ENCODE results near the gene ULK1.

Gene ULK1

DNA sequence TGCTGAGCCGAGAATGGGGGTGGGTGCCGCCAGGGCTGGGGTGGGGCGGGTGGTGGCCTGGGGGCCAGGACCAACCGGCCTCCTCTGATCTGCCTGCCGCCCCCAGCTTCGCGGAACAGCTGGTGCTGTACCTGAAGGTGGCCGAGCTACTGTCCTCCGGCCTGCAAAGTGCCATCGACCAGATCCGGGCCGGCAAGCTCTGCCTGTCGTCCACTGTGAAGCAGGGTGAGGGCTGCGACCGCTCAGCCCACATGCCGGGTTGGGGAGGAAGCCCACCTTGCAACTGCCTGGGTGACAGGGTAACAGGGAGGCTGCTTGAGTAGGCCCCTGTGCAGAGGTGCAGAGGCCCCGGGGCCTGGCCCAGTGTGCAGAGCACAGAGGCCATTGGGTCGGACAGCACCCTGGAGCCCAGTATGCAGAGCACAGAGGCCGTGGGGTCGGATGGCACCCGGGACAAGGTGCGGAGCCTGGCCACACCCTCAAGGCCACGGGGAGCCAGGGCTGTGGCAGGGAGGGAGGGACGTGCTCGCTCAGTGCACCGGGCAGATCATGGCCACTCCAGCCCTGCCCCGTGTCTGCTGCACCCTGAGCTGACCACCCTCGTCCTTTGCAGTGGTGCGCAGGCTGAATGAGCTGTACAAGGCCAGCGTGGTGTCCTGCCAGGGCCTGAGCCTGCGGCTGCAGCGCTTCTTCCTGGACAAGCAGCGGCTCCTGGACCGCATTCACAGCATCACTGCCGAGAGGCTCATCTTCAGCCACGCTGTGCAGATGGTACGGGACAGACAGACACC, 25.1 kb downstream of the ULK1 start:
- DNase-seq (ENCODE audit: low read depth in 3 of 3): no peak

- no peak for DNase-seq (ENCODE audit: low read depth in 3 of 3)
Observed at GRCh38 chr12:131920157-131920508, 25.7 kb downstream of the ULK1 start.

DNA sequence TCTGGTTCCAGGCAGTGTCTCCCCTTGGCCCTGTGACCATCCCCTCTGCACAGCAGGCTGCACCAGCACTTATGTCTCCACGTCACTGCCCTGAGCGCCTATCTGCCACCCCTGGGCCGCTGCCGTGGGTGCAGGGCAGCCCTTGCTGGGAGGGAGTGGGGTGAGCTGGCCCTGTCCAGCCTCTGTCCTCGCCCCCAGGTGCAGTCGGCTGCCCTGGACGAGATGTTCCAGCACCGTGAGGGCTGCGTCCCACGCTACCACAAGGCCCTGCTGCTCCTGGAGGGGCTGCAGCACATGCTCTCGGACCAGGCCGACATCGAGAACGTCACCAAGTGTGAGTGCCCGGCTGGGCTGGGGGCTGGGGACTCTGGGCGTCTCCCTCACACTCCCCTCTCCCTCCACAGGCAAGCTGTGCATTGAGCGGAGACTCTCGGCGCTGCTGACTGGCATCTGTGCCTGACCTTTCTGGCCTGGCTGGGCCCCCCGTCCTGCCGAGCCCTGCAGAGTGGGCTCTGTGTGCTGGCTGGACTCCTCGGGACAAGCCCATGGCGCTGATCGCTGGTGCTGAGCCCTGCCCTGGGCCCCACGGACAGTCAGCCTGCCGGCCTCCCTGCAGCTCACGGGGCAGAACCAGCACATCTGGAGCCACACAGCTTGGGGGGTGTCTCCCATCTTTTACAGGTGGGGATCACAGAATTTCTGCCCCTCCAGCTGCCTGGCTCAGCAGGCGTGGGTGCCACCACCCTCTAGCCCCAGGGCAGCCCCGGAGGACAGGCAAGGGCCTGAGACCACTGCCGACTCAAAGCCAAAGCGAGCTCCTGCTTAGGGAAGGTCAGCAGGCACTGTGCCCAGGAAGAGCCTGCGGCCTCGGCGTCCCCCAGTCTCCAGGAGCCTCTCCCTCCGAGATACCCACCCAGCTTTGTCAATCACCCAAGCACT, 26.7 kb downstream of the ULK1 start:
- DNase-seq (ENCODE audit: low read depth in 3 of 3): no peak

- no peak for DNase-seq (ENCODE audit: low read depth in 3 of 3)
Observed at GRCh38 chr12:131921866-131922769, 27.7 kb downstream of the ULK1 start.

GRCh38 chr12:131922772-131923171, 28.4 kb downstream of the ULK1 start:
- DNase-seq (ENCODE audit: low read depth in 3 of 3): no peak

DNA sequence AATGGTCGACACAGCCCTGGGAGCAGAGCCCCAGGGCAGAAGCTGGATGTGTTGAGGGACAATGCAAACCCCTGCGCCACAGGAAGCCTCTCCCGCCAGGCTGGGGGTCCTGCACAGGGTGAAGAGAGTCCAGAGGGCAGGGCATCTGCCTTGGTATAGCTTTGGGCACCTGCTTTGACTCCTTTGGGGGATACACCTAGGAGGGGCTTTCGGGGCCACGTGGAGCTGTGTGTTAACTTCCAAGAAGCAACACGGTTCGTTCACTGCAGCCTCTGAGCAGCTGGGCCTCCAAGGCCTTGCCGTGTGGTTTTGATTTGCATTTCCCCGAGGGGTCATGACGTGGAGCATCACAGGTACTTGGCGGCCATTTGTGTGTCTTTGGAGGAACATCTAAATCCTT, 28.8 kb downstream of the ULK1 start:
- no peak for DNase-seq (ENCODE audit: low read depth in 3 of 3)

DNA sequence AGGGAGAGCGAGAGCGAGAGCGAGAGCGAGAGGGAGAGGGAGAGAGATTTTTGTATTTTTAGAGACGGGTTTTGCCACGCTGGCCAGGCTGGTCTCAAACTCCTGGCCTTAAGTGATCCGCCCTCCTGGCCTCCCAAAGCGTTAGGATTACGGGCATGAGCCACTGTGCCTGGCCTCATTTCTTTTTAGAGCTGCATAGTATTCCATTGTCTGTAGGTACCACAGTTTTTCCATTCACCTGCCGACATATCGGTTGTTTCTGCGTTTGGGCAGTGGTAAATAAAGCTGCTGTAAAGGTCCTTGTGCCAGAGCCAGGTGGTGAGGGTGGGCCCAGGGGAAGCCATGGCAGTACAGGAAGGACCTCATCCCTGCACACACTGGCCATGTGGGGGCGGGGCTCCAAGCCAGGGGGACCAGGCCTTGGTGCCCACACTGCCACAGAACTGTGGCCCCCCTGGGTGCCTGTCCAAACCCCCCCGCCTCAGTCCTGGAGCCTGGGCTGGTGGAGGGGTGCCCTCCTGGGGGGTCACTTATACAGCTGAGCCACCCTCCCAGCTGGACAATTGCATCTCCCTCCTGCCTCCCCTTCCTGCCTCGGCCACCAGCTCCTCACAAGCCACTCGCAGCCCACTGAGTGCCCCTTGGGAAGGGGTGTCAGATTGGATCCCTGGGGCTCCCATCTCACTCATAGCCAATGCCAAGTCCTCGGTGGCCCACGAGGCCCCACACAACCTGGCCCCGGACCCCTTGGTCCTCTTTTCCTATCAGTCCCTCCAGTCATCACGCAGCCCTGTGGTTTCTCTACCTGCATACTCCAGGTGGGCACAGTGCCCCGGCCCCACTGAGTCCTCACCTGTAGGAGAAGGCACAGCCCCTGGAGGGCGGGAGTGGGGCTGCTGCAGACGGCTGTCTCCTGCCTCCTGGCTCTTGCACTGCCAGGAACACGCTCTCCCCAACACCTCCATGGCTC, 33.0 kb downstream of the ULK1 start:
- DNase-seq (ENCODE audit: low read depth in 3 of 3): no peak

- DNase-seq (ENCODE audit: low read depth in 3 of 3): no peak
Observed at GRCh38 chr12:131928080-131928710, 33.8 kb downstream of the ULK1 start.

DNA sequence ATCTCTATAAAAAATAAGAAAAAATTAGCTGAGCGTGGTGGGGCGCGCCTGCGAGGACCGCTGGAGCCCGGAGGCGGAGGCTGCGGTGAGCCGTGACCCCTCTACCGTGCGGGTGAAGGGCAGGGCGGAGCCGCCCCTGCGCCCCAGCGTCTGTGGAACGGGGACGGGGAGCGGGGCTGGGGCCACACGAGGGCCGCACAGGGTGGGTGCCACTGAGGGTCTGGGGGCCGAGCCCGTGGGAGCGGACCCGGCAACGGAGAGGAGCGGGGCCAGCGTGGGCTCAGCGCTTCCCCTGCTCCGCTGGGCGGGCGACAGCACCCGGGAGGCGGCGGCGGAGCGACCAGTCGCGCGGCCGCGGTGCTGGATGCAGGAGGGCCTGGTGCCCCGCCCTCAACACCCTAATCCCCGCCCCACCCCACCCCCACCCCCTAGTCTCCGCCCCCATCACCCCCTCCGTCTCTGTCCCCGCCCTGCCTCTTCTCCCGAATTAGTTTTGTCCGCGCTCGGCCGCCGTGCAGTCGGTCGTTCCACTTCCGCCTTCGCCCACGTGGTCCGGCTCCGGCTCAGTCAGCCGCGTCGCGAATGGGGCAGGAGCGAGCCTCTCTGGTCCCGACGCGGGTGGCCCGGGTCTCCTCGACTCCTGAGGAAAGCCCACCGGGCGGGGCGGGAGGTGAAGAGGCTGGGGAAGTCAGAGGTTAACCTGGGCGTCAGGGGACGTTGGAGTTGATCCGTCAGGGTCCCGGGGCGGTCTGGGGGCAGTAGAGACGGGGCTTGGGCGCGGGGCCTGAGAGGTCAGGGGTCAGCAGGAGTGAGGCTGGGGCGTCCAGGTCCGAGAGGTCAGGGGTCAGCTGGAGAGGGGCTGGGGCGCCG, 34.5 kb downstream of the ULK1 start, which contains the start of gene PUS1:
TSS of gene PUS1 (plus strand) at position 566 of the 870 bp plus-strand sequence. CDS start 447 bp downstream, outside the sequence.
- DNase-seq (ENCODE audit: low read depth in 3 of 3): peak; percentile 83 to 90 (median 89)

GRCh38 chr12:131929581-131930456, 35.4 kb downstream of the ULK1 start:
- DNase-seq (ENCODE audit: low read depth in 3 of 3): no peak

- DNase-seq (ENCODE audit: low read depth in 3 of 3): no peak
Observed at GRCh38 chr12:131930510-131930909, 36.1 kb downstream of the ULK1 start.

GRCh38 chr12:131933387-131933786, 39.0 kb downstream of the ULK1 start:
- no peak for DNase-seq (ENCODE audit: low read depth in 3 of 3)

GRCh38 chr12:131934535-131934934, 40.1 kb downstream of the ULK1 start:
- no peak for DNase-seq (ENCODE audit: low read depth in 3 of 3)

- no peak for DNase-seq (ENCODE audit: low read depth in 3 of 3)
Observed at GRCh38 chr12:131938082-131938481, 43.7 kb downstream of the ULK1 start.

GRCh38 chr12:131939007-131939406, 44.6 kb downstream of the ULK1 start:
- DNase-seq (ENCODE audit: low read depth in 3 of 3): no peak

DNA sequence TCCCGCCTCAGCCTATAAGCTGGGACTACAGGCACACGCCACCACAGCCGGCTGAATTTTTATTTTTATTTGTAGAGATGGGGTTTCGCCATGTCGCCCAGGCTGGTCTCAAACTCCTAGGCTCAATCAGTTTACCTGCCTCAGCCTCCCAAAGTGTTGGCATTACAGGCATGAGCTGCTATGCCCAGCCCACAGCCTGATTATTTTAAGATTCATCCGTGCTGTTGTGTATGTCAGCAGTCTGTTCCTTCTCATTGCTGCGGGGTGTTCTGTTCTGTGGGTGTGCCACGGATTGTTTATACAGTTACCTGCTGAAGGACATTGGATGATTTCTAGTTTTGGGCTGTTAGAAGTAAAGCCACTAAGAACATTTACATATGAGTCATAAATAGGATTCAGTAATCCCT, 45.7 kb downstream of the ULK1 start:
- DNase-seq (ENCODE audit: low read depth in 3 of 3): no peak

DNA sequence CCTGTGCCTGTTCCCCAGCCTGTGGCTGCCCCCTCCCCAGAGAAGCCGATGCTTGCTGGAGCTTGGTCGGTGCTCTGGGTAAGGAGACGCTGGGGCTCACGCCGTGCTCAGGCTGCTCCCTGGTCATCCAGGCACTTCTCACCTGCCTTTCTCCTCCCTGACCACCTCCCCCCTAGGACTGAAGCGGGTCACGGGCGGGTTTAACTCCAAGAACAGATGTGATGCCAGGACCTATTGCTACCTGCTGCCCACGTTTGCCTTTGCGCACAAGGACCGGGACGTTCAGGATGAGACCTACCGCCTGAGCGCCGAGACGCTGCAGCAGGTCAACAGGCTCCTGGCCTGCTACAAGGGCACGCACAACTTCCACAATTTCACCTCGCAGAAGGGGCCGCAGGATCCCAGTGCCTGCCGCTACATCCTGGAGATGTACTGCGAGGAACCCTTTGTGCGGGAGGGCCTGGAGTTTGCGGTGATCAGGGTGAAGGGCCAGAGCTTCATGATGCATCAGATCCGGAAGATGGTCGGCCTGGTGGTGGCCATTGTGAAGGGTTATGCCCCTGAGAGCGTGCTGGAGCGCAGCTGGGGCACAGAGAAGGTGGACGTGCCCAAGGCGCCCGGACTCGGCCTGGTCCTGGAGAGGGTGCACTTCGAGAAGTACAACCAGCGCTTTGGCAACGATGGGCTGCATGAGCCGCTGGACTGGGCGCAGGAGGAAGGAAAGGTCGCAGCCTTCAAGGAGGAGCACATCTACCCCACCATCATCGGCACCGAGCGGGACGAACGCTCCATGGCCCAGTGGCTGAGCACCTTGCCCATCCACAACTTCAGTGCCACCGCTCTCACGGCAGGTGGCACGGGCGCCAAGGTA, 46.9 kb downstream of the ULK1 start:
- no peak for DNase-seq (ENCODE audit: low read depth in 3 of 3)

All from stimulated activated CD4-positive, alpha-beta T cell treated with anti-CD3 and anti-CD28 coated beads, TNF-alpha, amount 100 ng/mL, for 4 hours (primary cell).